CMK (cell line): Measurements from ENCODE around the gene MED14.

Experiments
- DNase-seq: peaks from one replicate; pipeline ENCODE4 v3.0.0-alpha.2; 2010; ENCODE audit warnings: low read depth

The MED14 gene

DNA sequence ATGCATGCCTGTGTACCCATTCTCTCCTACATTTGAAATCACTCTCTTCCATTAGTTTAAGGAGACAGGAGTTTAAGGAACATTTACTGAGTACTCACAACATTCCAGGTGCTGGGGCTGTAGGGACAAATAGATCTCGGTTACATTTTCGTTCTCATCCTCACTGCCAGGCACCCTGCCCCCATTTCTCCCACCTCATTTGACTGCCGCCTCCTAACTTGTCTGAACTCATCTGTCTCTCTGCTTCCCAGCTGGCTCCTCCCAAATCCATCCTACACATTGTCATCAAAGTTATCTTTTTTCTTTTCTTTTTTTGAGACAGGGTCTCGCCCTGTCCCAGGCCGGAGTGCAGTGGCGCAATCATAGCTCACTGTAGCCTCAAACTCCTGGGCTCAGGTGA lies 131.9 kb downstream of the MED14 start:
- DNase-seq = no peak
